HL-60 (cell line): ENCODE measurements around the gene SMR3A.

Experiments used
- DNase-seq, 2 experiments: peaks; one replicate each; pipeline ENCODE4 v3.0.0-alpha.2; 2010 to 2020; ENCODE audit warnings: low read depth in 1 of 2, low spot score in 1 of 2
- H3K27ac ChIP-seq: fragments of 250-450 bp; sonication (Bioruptor Pico); replicated peaks from 2 replicates; pipeline ENCODE4 v1.5.1; 2020; ENCODE audit warnings: mild to moderate bottlenecking, moderate library complexity
- H3K27me3 ChIP-seq: fragments of 250-450 bp; sonication (Bioruptor Pico); 2 replicates; pipeline ENCODE4 v1.5.1; 2021; ENCODE audit warnings: mild to moderate bottlenecking, moderate library complexity; ENCODE audit not compliant: insufficient read depth, poor library complexity, severe bottlenecking
- H3K4me3 ChIP-seq: replicated peaks from 2 replicates; pipeline ENCODE4 v1.5.1; 2011; ENCODE audit warnings: mild to moderate bottlenecking, control low read depth, low read length; ENCODE audit not compliant: insufficient read depth
- CTCF ChIP-seq: IDR thresholded peaks from one replicate; pipeline ENCODE4 v1.5.1; 2011; ENCODE audit warnings: low read length, control low read depth, inconsistent platforms; ENCODE audit not compliant: insufficient read depth
- GABPA ChIP-seq: IDR thresholded peaks from 2 replicates; pipeline ENCODE4 v1.6.1; 2012; ENCODE audit warnings: low read depth
- POLR2AphosphoS5 ChIP-seq: IDR thresholded peaks from 2 replicates; pipeline ENCODE4 v1.6.1; 2012; ENCODE audit warnings: low read depth
- REST ChIP-seq: IDR thresholded peaks from 2 replicates; pipeline ENCODE4 v1.6.1; 2012; ENCODE audit warnings: low read depth; ENCODE audit not compliant: insufficient replicate concordance
- SPI1 ChIP-seq: IDR thresholded peaks from 2 replicates; pipeline ENCODE4 v1.6.1; 2012; ENCODE audit warnings: low read depth, mild to moderate bottlenecking, borderline replicate concordance

The SMR3A gene

GRCh38 chr4:70380578-70380977, 20.0 kb downstream of the SMR3A start:
- H3K27me3 ChIP-seq, result no peaks in the 10 kb centered on the region
- no peak for DNase-seq
- TF ChIP-seq CTCF (no peak), POLR2AphosphoS5 (no peak), SPI1 (no peak), GABPA (no peak), REST (no peak)
- no peak overlapping the region for H3K27ac ChIP-seq
- H3K4me3 ChIP-seq, result no peak overlapping the region

- TF ChIP-seq SPI1 (no peak), GABPA (no peak), POLR2AphosphoS5 (no peak), REST (no peak), CTCF (no peak)
Measured at GRCh38 chr4:70382691-70383181, 22.2 kb downstream of the SMR3A start, which contains the start of gene SMR3B. Gene SMR3B, plus strand, starts transcription at chr4:70383131. Its CDS starts 1,380 bp downstream, at chr4:70384511.

GRCh38 chr4:70392057-70392776, 31.7 kb downstream of the SMR3A start:
- Histone ChIP-seq H3K4me3 (no peak overlapping the region), H3K27me3 (no peaks in the 10 kb centered on the region), H3K27ac (no peak overlapping the region)
- TF ChIP-seq GABPA (no peak), SPI1 (no peak), REST (no peak), CTCF (no peak), POLR2AphosphoS5 (no peak)
- DNase-seq, result no peak

More at GRCh38 chr4:70382691-70383181, 22.2 kb downstream of the SMR3A start, which contains the start of gene SMR3B:
- Histone ChIP-seq H3K27ac (no peak within 1 kb of the TSS), H3K27me3 (no peaks in the 10 kb centered on the region), H3K4me3 (no peak within 1 kb of the TSS)
- DNase-seq, result no peak
